ENCODE measurements around the gene DDR1.
"Not testable (repeated sequence)": the region's sequence is repeated elsewhere in the genome, so short reads cannot be mapped to it uniquely, and the experiment has no call there.

Gene DDR1

GRCh38 chr6:30854285-30855040 is 29.9 kb upstream of the DDR1 start:
- no peak for DNase-seq (ENCODE audit: low spot score)

- DNase-seq (ENCODE audit: low spot score) = no peak
Measured at GRCh38 chr6:30855429-30856075, 28.8 kb upstream of the DDR1 start.

DNA sequence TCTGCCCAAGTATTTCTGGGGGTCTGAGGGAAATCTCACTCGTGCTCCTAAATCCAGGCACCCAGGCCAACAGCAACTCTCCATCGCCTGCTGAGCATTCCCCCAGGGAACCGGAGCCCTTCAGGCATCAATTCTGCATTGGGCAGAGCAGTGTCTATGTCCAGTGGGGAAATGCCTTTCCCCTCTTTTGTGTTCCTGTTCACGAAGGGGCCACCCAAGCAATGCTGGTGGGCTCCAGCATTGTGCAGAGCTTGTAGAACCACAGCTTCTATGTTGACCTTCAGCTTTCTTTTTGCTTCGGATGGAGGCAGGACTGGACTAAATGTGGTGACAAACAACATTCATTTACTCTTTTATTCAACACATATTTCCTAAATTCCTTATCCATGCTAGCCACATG is 27.2 kb upstream of the DDR1 start:
- DNase-seq (ENCODE audit: low spot score) = no peak

DNA sequence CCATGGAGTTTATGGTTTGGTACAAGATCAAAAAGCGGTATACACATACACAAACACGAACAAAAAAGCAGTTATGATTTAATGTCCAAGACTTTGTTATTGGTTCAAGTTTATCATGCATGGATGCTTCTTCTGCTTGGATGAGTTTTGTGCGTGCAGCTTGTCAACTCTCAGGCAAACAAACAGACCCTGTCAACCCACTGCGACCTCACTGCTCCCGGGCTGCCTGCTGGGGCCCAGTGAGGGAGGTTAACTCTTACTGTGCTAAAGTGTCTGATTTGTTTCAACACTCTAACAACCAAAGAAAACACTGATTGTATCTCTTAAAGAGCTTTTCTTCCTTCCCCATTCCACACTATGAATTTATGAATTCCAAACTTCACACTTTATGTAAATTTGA is 26.8 kb upstream of the DDR1 start:
- no peak for DNase-seq (ENCODE audit: low spot score)

GRCh38 chr6:30859726-30860125 is 24.6 kb upstream of the DDR1 start:
- not testable (repeated sequence) for DNase-seq (ENCODE audit: low spot score)

- no peak for DNase-seq (ENCODE audit: low spot score)
Measured at GRCh38 chr6:30861257-30862048, 22.9 kb upstream of the DDR1 start.

- DNase-seq (ENCODE audit: low spot score) = no peak
Measured at GRCh38 chr6:30862156-30862875, 22.0 kb upstream of the DDR1 start.

- no peak for DNase-seq (ENCODE audit: low spot score)
Measured at GRCh38 chr6:30864325-30864724, 20.0 kb upstream of the DDR1 start.

DNA sequence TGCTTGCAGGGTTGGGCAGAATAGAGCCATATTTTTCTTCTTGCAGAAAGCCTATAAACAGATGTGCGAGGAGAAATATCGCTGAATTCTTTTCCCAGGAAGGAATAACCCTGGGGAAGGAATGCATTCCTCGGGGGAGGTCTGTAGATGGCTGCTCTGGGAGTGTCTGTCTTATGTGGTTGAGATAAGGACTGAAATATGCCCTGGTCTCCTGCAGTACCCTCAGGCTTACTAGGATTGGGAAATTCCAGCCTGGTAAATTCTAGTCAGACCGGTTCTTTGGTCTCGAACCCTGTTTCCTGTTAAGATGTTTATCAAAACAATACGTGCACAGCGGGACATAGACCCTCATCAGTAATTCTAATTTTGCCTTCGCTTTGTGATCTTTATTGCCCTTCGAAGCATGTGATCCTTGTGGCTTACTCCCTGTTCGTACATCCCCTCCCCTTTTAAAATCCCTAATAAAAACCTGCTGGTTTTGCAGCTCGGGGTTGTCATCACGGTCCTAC is 15.0 kb upstream of the DDR1 start:
- not testable (repeated sequence) for DNase-seq (ENCODE audit: low spot score)

- DNase-seq (ENCODE audit: low spot score) = no peak
Measured at GRCh38 chr6:30870546-30870945, 13.8 kb upstream of the DDR1 start.

- DNase-seq (ENCODE audit: low spot score) = no peak
Measured at GRCh38 chr6:30871592-30872183, 12.6 kb upstream of the DDR1 start.

- DNase-seq (ENCODE audit: low spot score) = no peak
Measured at GRCh38 chr6:30873137-30873640, 11.1 kb upstream of the DDR1 start.

- DNase-seq (ENCODE audit: low spot score) = not testable (repeated sequence)
Measured at GRCh38 chr6:30873795-30874194, 10.5 kb upstream of the DDR1 start.

GRCh38 chr6:30875244-30876038 is 8.9 kb upstream of the DDR1 start:
- peak; percentile 47 for DNase-seq (ENCODE audit: low spot score)

GRCh38 chr6:30876039-30876730 is 8.1 kb upstream of the DDR1 start:
- no peak for DNase-seq (ENCODE audit: low spot score)

DNA sequence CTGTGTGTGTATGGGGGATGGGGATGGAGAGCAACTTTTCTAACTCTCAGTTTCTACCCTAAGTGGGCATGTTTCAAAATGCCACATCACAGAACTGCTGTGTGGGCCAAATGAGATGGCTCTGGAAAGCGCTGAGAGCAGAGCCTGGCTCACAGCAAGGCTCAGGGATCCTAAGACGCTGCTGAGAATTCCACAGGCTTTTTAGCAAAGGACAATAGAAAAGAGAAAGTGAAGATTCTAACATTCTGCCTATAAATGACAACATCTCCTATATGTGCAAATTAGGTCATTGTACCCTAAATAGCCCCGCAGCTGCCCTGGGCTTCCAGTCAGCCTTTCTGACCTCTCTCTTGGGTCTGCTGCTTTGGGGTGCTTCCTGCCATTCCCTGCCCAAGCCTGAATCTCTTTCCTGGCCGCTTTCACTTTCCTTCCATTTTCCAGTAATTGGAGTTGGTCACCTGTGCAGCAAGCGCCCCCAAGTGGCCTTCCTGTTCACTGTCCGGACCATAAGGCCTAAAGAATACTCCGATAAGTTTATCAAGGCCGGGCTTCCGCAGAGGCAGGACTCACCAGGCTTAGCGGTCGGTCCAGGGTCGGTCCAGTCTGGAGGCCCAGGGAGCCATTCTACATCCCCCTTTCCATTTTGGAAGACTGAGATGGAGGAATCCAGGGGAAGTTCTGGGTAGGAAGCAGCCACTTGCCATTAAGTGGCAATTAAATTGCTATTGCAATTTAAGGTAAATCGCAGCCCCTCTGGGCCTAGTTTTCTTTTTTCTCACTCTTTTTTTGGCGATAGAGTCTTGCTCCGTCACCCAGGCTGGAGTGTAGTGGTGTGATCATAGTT is 6.7 kb upstream of the DDR1 start:
- DNase-seq (ENCODE audit: low spot score) = peak; percentile 80

- no peak for DNase-seq (ENCODE audit: low spot score)
Measured at GRCh38 chr6:30879684-30880427, 4.5 kb upstream of the DDR1 start.
